ENCODE results near the gene RTP1. TPM values are rescaled to one million over a fixed set of nuclear protein-coding genes. Genes with fewer than 3 reads are reported as not detected.

Gene RTP1
- total RNA-seq, 2 experiments from 2014 or later: not detected

- DNase-seq (no peak), ATAC-seq (ENCODE audit: poor library complexity) (no peak)
- peaks cover 4% of the 10 kb centered on the region for H3K4me1 ChIP-seq (ENCODE audit: insufficient read depth, low read length)
- TF ChIP-seq, protein P1, sequence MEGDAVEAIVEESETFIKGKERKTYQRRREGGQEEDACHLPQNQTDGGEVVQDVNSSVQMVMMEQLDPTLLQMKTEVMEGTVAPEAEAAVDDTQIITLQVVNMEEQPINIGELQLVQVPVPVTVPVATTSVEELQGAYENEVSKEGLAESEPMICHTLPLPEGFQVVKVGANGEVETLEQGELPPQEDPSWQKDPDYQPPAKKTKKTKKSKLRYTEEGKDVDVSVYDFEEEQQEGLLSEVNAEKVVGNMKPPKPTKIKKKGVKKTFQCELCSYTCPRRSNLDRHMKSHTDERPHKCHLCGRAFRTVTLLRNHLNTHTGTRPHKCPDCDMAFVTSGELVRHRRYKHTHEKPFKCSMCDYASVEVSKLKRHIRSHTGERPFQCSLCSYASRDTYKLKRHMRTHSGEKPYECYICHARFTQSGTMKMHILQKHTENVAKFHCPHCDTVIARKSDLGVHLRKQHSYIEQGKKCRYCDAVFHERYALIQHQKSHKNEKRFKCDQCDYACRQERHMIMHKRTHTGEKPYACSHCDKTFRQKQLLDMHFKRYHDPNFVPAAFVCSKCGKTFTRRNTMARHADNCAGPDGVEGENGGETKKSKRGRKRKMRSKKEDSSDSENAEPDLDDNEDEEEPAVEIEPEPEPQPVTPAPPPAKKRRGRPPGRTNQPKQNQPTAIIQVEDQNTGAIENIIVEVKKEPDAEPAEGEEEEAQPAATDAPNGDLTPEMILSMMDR (IDR thresholded peaks at IDR 0.05): no peak
- no peaks in the 10 kb centered on the region for H3K9me3 ChIP-seq (ENCODE audit: control insufficient read depth in 1 of 2, insufficient read depth in 1 of 2, low read length in 2 of 2)
- H3K27me3 ChIP-seq (ENCODE audit: control insufficient read depth in 1 of 2, insufficient read depth in 2 of 2, low read length in 2 of 2): no peaks in the 10 kb centered on the region
- intact Hi-C loops (cut with DNase I, micrococcal nuclease): no loop called here
- CTCF ChIA-PET: interaction anchor here (1.1 kb wide), 1 partner anchor 60 kb away, joined by 3 read pairs; no protein-coding TSS in a partner anchor
- H3K4me3 Mint-ChIP-seq: no peak overlapping the region
- no peaks in the 10 kb centered on the region for H3K27me3 Mint-ChIP-seq
- H3K9me3 Mint-ChIP-seq: no peaks in the 10 kb centered on the region
- peaks cover 14% of the 10 kb centered on the region for H3K4me1 Mint-ChIP-seq (ENCODE audit: low read depth)
- H3K27ac Mint-ChIP-seq: no peak overlapping the region
- no peak overlapping the region for H3K4me3 ChIP-seq (ENCODE audit: low read length)
- H3K36me3 Mint-ChIP-seq (ENCODE audit: low read depth): no peaks in the 10 kb centered on the region
- H3K27ac ChIP-seq (ENCODE audit: low read depth in 1 of 2, low read length in 2 of 2): no peak overlapping the region
- POLR2A ChIA-PET: no interaction called here
- no peaks in the 10 kb centered on the region for H3K36me3 ChIP-seq (ENCODE audit: insufficient read depth, low read length)
Observed at GRCh38 chr3:187172929-187173328, 24.4 kb upstream of the RTP1 start.

DNA sequence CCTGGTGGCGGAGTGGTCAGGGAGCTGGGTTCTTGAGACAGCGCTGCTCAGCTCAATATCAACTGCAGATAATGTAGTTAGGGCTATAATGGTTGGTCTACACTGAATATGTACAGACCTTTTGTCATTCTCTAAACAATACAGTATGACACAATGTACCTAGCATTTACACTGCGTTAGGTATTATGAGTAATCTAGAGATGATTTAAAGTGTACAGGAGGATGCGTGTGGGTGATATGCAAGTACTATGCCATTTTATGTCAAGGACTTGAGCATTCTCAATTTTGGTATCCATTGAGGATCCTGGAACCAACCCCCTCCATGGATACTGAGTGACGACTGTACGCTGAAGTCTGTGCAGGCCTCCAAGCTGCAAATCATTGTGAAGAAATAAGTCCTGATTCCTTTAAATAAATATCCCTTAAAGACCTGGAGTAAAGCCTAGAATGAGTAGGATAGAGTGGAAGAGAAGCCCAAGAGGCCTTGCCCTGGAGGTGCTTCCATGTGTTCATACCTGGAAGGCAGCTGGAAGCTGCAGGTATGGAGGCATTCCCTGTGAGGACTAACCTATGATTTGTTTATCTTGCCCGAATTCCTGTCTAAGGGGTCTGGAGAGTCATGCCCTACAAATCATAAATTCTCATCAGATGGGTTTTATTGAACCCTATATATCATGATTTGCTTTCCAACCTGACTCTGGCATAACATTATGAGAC is 15.7 kb upstream of the RTP1 start:
- Mint-ChIP-seq H3K4me3 (no peak overlapping the region), H3K4me1 (ENCODE audit: low read depth) (no peaks in the 10 kb centered on the region), H3K36me3 (ENCODE audit: low read depth) (no peaks in the 10 kb centered on the region), H3K27ac (no peak overlapping the region), H3K27me3 (peaks cover 14% of the 10 kb centered on the region), H3K9me3 (no peaks in the 10 kb centered on the region)
- Histone ChIP-seq H3K36me3 (ENCODE audit: insufficient read depth, low read length) (no peaks in the 10 kb centered on the region), H3K27me3 (ENCODE audit: control insufficient read depth in 1 of 2, insufficient read depth in 2 of 2, low read length in 2 of 2) (no peaks in the 10 kb centered on the region), H3K27ac (ENCODE audit: low read depth in 1 of 2, low read length in 2 of 2) (no peak overlapping the region), H3K9me3 (ENCODE audit: control insufficient read depth in 1 of 2, insufficient read depth in 1 of 2, low read length in 2 of 2) (no peaks in the 10 kb centered on the region), H3K4me3 (ENCODE audit: low read length) (no peak overlapping the region), H3K4me1 (ENCODE audit: insufficient read depth, low read length) (no peaks in the 10 kb centered on the region)
- intact Hi-C loops (cut with DNase I, micrococcal nuclease): no loop called here
- ATAC-seq (ENCODE audit: poor library complexity): no peak
- ChIA-PET POLR2A (no interaction called here), CTCF (no interaction called here)
- DNase-seq: no peak
- TF ChIP-seq, protein P1 (IDR thresholded peaks at IDR 0.05): no peak

- Mint-ChIP-seq H3K9me3 (peaks cover 5% of the 10 kb centered on the region), H3K27ac (no peak overlapping the region), H3K4me1 (ENCODE audit: low read depth) (no peaks in the 10 kb centered on the region), H3K27me3 (peaks cover 23% of the 10 kb centered on the region), H3K36me3 (ENCODE audit: low read depth) (no peaks in the 10 kb centered on the region), H3K4me3 (no peak overlapping the region)
- H3K36me3 ChIP-seq (ENCODE audit: insufficient read depth, low read length): no peaks in the 10 kb centered on the region
- TF ChIP-seq, protein P1 (IDR thresholded peaks at IDR 0.05): no peak
- H3K27ac ChIP-seq (ENCODE audit: low read depth in 1 of 2, low read length in 2 of 2): no peak overlapping the region
- intact Hi-C loops (cut with DNase I, micrococcal nuclease): no loop called here
- ATAC-seq (ENCODE audit: poor library complexity) (no peak), DNase-seq (no peak)
- no peaks in the 10 kb centered on the region for H3K9me3 ChIP-seq (ENCODE audit: control insufficient read depth in 1 of 2, insufficient read depth in 1 of 2, low read length in 2 of 2)
- no peaks in the 10 kb centered on the region for H3K27me3 ChIP-seq (ENCODE audit: control insufficient read depth in 1 of 2, insufficient read depth in 2 of 2, low read length in 2 of 2)
- ChIA-PET POLR2A (no interaction called here), CTCF (no interaction called here)
- no peak overlapping the region for H3K4me3 ChIP-seq (ENCODE audit: low read length)
- H3K4me1 ChIP-seq (ENCODE audit: insufficient read depth, low read length): no peaks in the 10 kb centered on the region
Observed at GRCh38 chr3:187183210-187183862, 13.9 kb upstream of the RTP1 start.

All from CD4-positive, alpha-beta T cell (primary cell).